DND-41 (cell line): ENCODE data around the gene CREG1.

ENCODE experiments used
- EZH2 ChIP-seq: IDR thresholded peaks from 3 replicates; pipeline ENCODE4 v1.6.1; 2012; ENCODE audit warnings: borderline replicate concordance, low read depth, mild to moderate bottlenecking, moderate library complexity, low read length, inconsistent platforms; ENCODE audit not compliant: severe bottlenecking
- TF ChIP-seq, protein P1 (sequence below): IDR thresholded peaks from 2 replicates; pipeline ENCODE4 v1.5.1; 2012; ENCODE audit warnings: borderline replicate concordance, low read length, moderate library complexity, mild to moderate bottlenecking; ENCODE audit not compliant: poor library complexity, severe bottlenecking; ENCODE audit errors: extremely low read depth

DNA sequence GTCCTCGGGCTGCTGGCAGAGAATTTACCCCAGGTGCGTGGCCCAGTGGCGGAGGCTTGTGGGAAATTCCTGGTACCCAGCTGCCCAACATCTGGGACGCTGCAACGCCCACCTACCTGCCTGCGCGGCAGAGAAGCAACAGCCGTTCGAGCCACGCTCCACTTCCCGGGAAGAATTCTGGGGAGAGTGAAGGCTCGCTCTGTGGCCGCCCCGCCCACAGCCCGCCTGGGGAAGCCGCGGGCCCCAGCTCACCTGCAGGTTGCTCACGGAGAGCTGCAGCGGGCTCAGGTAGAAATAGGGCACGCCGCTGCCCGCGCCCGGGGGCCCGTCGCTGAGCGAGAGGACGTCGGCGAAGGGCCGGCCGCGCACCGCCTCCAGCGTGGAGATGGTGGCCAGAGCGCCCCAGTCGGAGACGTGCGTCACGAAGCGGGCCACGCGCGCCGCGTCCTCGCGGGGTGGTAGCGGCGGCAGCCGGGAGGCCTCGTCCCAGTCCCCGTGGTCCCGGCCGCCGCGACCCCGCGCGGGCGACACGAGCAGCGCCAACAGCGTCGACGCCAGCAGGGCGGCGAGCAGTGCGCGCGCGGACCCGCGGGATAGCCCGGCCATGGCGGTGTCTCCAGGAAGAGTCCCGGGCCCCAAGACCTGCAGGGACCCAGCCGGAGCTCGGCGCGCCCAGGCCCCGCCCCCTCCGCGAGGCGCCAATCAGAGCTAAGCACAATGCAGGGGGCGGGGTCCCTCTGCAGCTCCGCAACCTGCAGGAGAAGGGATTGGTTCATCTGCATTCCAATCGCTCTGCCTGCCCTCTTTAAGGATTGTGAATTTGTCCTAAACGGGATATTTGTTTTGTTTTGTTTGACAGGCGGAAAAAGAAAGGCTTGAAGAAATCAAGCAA is at the start of gene CREG1:
- TF ChIP-seq, protein P1, sequence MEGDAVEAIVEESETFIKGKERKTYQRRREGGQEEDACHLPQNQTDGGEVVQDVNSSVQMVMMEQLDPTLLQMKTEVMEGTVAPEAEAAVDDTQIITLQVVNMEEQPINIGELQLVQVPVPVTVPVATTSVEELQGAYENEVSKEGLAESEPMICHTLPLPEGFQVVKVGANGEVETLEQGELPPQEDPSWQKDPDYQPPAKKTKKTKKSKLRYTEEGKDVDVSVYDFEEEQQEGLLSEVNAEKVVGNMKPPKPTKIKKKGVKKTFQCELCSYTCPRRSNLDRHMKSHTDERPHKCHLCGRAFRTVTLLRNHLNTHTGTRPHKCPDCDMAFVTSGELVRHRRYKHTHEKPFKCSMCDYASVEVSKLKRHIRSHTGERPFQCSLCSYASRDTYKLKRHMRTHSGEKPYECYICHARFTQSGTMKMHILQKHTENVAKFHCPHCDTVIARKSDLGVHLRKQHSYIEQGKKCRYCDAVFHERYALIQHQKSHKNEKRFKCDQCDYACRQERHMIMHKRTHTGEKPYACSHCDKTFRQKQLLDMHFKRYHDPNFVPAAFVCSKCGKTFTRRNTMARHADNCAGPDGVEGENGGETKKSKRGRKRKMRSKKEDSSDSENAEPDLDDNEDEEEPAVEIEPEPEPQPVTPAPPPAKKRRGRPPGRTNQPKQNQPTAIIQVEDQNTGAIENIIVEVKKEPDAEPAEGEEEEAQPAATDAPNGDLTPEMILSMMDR, result no peak
- no peak for TF ChIP-seq EZH2
